IMR-90 (cell line): Measurements from ENCODE around the gene SPNS2. TPM values are rescaled to one million over a fixed set of nuclear protein-coding genes. Genes with fewer than 3 reads are reported as not detected.

Experiments used
- ATAC-seq: fragments of 200-7000 bp; cut with Tn5 transposase; 2 replicates; pipeline ENCODE4 v1.9.1; 2020; ENCODE audit warnings: low read depth, mild to moderate bottlenecking, moderate library complexity
- BruUV-seq: library from RNA; stranded (reverse); fragments of 400-500 nt; replicated peaks from 2 replicates; lab custom pipeline; 2021; lab: Mats Ljungman, UMichigan
- CTCF ChIA-PET: fragments of 300-600 bp; formaldehyde crosslinking; extraction: SDS; loops from one replicate; lab custom pipeline; 2021; ENCODE audit warnings: antibody characterized with exemption; lab: Yijun Ruan, JAX
- POLR2A ChIA-PET: fragments of 300-600 bp; sonication (Branson Sonifier 250); formaldehyde crosslinking; loops from one replicate; lab custom pipeline; 2022; ENCODE audit warnings: antibody characterized with exemption; ENCODE audit not compliant: unreplicated experiment; lab: Charles Lee
- DNase-seq: peaks from one replicate; pipeline ENCODE4 v3.0.0; 2013
- H2AFZ ChIP-seq: replicated peaks from 2 replicates; pipeline ENCODE3; 2013; ENCODE audit warnings: low read length, mild to moderate bottlenecking; ENCODE audit not compliant: poor library complexity
- H2AK5ac ChIP-seq: 2 replicates; pipeline ENCODE4 v1.6.1; 2013; ENCODE audit warnings: low read depth, low read length, inconsistent platforms
- H2AK9ac ChIP-seq: replicated peaks from 2 replicates; pipeline ENCODE3; 2013; ENCODE audit warnings: mild to moderate bottlenecking, low read depth, low read length, moderate library complexity; ENCODE audit not compliant: poor library complexity
- H2BK120ac ChIP-seq: 2 replicates; pipeline ENCODE4 v1.6.1; 2013; ENCODE audit warnings: low read depth, low read length, inconsistent platforms
- H2BK15ac ChIP-seq: 3 replicates; pipeline ENCODE4 v1.6.1; 2013; ENCODE audit warnings: low read depth, low read length, inconsistent platforms
- H2BK20ac ChIP-seq: 2 replicates; pipeline ENCODE4 v1.6.1; 2013; ENCODE audit warnings: low read depth, mild to moderate bottlenecking, inconsistent platforms, low read length, moderate library complexity
- H2BK5ac ChIP-seq: 2 replicates; pipeline ENCODE4 v1.6.1; 2013; ENCODE audit warnings: mild to moderate bottlenecking, low read depth, low read length, inconsistent platforms; ENCODE audit not compliant: poor library complexity, severe bottlenecking
- H3K14ac ChIP-seq: replicated peaks from 2 replicates; pipeline ENCODE4 v1.6.1; 2013; ENCODE audit warnings: low read depth, low read length, inconsistent platforms
- H3K18ac ChIP-seq: 2 replicates; pipeline ENCODE4 v1.6.1; 2013; ENCODE audit warnings: low read depth, low read length, control low read depth
- H3K23ac ChIP-seq: 2 replicates; pipeline ENCODE4 v1.6.1; 2013; ENCODE audit warnings: low read depth, low read length, inconsistent platforms
- H3K27ac ChIP-seq: 2 replicates; pipeline ENCODE4 v1.5.1; 2013; ENCODE audit warnings: mild to moderate bottlenecking, control low read depth, low read length; ENCODE audit not compliant: insufficient read depth
- H3K27me3 ChIP-seq: 2 replicates; pipeline ENCODE4 v1.6.1; 2013; ENCODE audit warnings: low read length; ENCODE audit not compliant: control insufficient read depth, insufficient read depth
- H3K36me3 ChIP-seq: 2 replicates; pipeline ENCODE4 v1.6.1; 2013; ENCODE audit warnings: low read length, mixed read lengths; ENCODE audit not compliant: control insufficient read depth, insufficient read depth
- H3K4ac ChIP-seq: 2 replicates; pipeline ENCODE4 v1.6.1; 2013; ENCODE audit warnings: low read depth, low read length, inconsistent platforms
- H3K4me1 ChIP-seq: 2 replicates; pipeline ENCODE4 v1.6.1; 2013; ENCODE audit warnings: low read length, mixed read lengths; ENCODE audit not compliant: control insufficient read depth, insufficient read depth
- H3K4me2 ChIP-seq: 2 replicates; pipeline ENCODE4 v1.6.1; 2013; ENCODE audit warnings: low read depth, mild to moderate bottlenecking, control low read depth, low read length, moderate library complexity
- H3K4me3 ChIP-seq: 2 replicates; pipeline ENCODE4 v1.5.1; 2013; ENCODE audit warnings: low read depth, mild to moderate bottlenecking, control low read depth, low read length, moderate library complexity; ENCODE audit not compliant: insufficient read depth
- H3K56ac ChIP-seq: 2 replicates; pipeline ENCODE4 v1.6.1; 2013; ENCODE audit warnings: low read length, inconsistent platforms; ENCODE audit not compliant: insufficient read depth; ENCODE audit errors: extremely low read depth
- H3K79me1 ChIP-seq, 2 experiments: 2 replicates each; pipeline ENCODE4 v1.6.1; 2013; ENCODE audit warnings: low read length in 2 of 2, inconsistent platforms in 1 of 2, low read depth in 1 of 2
- H3K9ac ChIP-seq: 2 replicates; pipeline ENCODE4 v1.6.1; 2013; ENCODE audit warnings: low read depth, low read length, control low read depth
- H3K9me1 ChIP-seq: 2 replicates; pipeline ENCODE4 v1.6.1; 2013; ENCODE audit warnings: low read length, inconsistent platforms; ENCODE audit not compliant: insufficient read depth
- H3K9me3 ChIP-seq: 2 replicates; pipeline ENCODE4 v1.6.1; 2013; ENCODE audit warnings: low read length; ENCODE audit not compliant: control insufficient read depth, insufficient read depth
- H4K20me1 ChIP-seq: 2 replicates; pipeline ENCODE4 v1.6.1; 2013; ENCODE audit warnings: low read length, inconsistent platforms; ENCODE audit not compliant: insufficient read depth
- H4K5ac ChIP-seq: 2 replicates; pipeline ENCODE4 v1.6.1; 2013; ENCODE audit warnings: mild to moderate bottlenecking, low read depth, low read length, control low read depth
- H4K8ac ChIP-seq, 2 experiments: 2 replicates each; pipeline ENCODE4 v1.6.1; 2013; ENCODE audit warnings: low read depth in 2 of 2, low read length in 2 of 2, control low read depth in 1 of 2, inconsistent platforms in 1 of 2
- H4K91ac ChIP-seq: 2 replicates; pipeline ENCODE4 v1.6.1; 2013; ENCODE audit warnings: low read depth, low read length, inconsistent platforms; ENCODE audit not compliant: insufficient read depth
- BHLHE40 ChIP-seq: fragments of 150-350 bp; IDR thresholded peaks from 2 replicates; pipeline ENCODE4 v1.6.1; 2016; ENCODE audit warnings: mild to moderate bottlenecking, low read depth, low read length
- CEBPB ChIP-seq: IDR thresholded peaks from 2 replicates; pipeline ENCODE4 v1.6.1; 2012; ENCODE audit warnings: low read depth, low read length, improper control_type of control experiment
- CHD1 ChIP-seq: IDR thresholded peaks from 2 replicates; pipeline ENCODE4 v1.6.1; 2012; ENCODE audit warnings: low read depth, low read length, improper control_type of control experiment
- FOS ChIP-seq: fragments of 150-350 bp; IDR thresholded peaks from 2 replicates; pipeline ENCODE4 v1.6.1; 2016; ENCODE audit warnings: low read depth, low read length
- MAFK ChIP-seq: IDR thresholded peaks from 2 replicates; pipeline ENCODE4 v1.6.1; 2012; ENCODE audit warnings: low read depth, low read length, improper control_type of control experiment
- MAZ ChIP-seq: IDR thresholded peaks from 2 replicates; pipeline ENCODE4 v1.6.1; 2012; ENCODE audit warnings: low read depth, mild to moderate bottlenecking, low read length, improper control_type of control experiment, moderate library complexity, borderline replicate concordance
- MXI1 ChIP-seq: IDR thresholded peaks from 2 replicates; pipeline ENCODE4 v1.6.1; 2012; ENCODE audit warnings: low read depth, mild to moderate bottlenecking, low read length, moderate library complexity, borderline replicate concordance
- NFE2L2 ChIP-seq: fragments of 150-350 bp; IDR thresholded peaks from 2 replicates; pipeline ENCODE4 v1.6.1; 2016; ENCODE audit warnings: low read depth, mild to moderate bottlenecking, low read length
- POLR2A ChIP-seq: IDR thresholded peaks from 2 replicates; pipeline ENCODE4 v1.6.1; 2012; ENCODE audit warnings: mild to moderate bottlenecking, low read depth, low read length
- RAD21 ChIP-seq: IDR thresholded peaks from 2 replicates; pipeline ENCODE4 v1.6.1; 2012; ENCODE audit warnings: low read length, improper control_type of control experiment
- RCOR1 ChIP-seq: IDR thresholded peaks from 2 replicates; pipeline ENCODE4 v1.6.1; 2012; ENCODE audit warnings: mild to moderate bottlenecking, low read length, improper control_type of control experiment; ENCODE audit not compliant: insufficient replicate concordance
- RFX5 ChIP-seq: IDR thresholded peaks from 2 replicates; pipeline ENCODE4 v1.8.0; 2012; ENCODE audit warnings: low read depth, mild to moderate bottlenecking, low read length, moderate library complexity
- SMC3 ChIP-seq: fragments of 150-350 bp; IDR thresholded peaks from 2 replicates; pipeline ENCODE4 v1.6.1; 2016; ENCODE audit warnings: low read depth, mild to moderate bottlenecking, antibody characterized with exemption, low read length, moderate library complexity
- WGBS, 2 experiments: methylation state at CpG; one replicate each; pipeline versions ENCODE4 v1.1.5 to v1.1.7; 2013; ENCODE audit warnings: missing lambda C conversion rate in 2 of 2; ENCODE audit not compliant: insufficient read length in 1 of 2; ENCODE audit errors: extremely low coverage in 2 of 2; 5-methylcytosine and 5-hydroxymethylcytosine counted together
- dilution Hi-C: fragments of 300-500 bp; cut with HindIII; formaldehyde crosslinking; loops from one replicate; pipeline ENCODE4 v1.14.3; 2018; ENCODE audit warnings: low sequenced_read_pairs; ENCODE audit not compliant: unreplicated experiment
- in situ Hi-C: fragments of 300-500 bp; cut with MboI; formaldehyde crosslinking; loops from 3 replicates; pipeline ENCODE4 v1.14.3; 2019; ENCODE audit warnings: low sequenced_read_pairs, inconsistent platforms, mixed read lengths
- intact Hi-C: fragments of 100-400 bp; cut with micrococcal nuclease; formaldehyde crosslinking; loops from 2 replicates; pipeline ENCODE4 v1.10.0; 2022
- polyA plus RNA-seq, 3 experiments: library from polyadenylated mRNA; depleted of rRNA; stranded (reverse); fragments of >200 nt; gene quantifications; 2 replicates each; pipeline ENCODE4 v1.2.3, GENCODE V29; 2012; ENCODE audit warnings: low replicate concordance in 1 of 3
- total RNA-seq: library from RNA; depleted of rRNA; stranded (reverse); fragments of >200 nt; gene quantifications from 2 replicates; pipeline ENCODE4 v1.2.3, GENCODE V29; 2012
- TF ChIP-seq, protein P1 (sequence below): fragments of 150-350 bp; IDR thresholded peaks from 2 replicates; pipeline ENCODE4 v1.6.1; 2017; ENCODE audit warnings: mild to moderate bottlenecking, antibody characterized with exemption, low read length, low read depth
- TF ChIP-seq, protein P2 (sequence below): conservative IDR thresholded peaks from 2 replicates; pipeline ENCODE4 v1.5.1; 2012; ENCODE audit warnings: mild to moderate bottlenecking, low read depth, low read length, improper control_type of control experiment
- TF ChIP-seq, protein P3 (sequence below): fragments of 150-350 bp; IDR thresholded peaks from 2 replicates; pipeline ENCODE4 v1.6.1; 2016; ENCODE audit warnings: low read depth, mild to moderate bottlenecking, low read length, moderate library complexity, borderline replicate concordance

SPNS2 gene
- total and polyA plus RNA-seq, 2 of the 4 experiments (the other 2 are of a cell fraction), result under 0.01 TPM; not detected in 1

DNA sequence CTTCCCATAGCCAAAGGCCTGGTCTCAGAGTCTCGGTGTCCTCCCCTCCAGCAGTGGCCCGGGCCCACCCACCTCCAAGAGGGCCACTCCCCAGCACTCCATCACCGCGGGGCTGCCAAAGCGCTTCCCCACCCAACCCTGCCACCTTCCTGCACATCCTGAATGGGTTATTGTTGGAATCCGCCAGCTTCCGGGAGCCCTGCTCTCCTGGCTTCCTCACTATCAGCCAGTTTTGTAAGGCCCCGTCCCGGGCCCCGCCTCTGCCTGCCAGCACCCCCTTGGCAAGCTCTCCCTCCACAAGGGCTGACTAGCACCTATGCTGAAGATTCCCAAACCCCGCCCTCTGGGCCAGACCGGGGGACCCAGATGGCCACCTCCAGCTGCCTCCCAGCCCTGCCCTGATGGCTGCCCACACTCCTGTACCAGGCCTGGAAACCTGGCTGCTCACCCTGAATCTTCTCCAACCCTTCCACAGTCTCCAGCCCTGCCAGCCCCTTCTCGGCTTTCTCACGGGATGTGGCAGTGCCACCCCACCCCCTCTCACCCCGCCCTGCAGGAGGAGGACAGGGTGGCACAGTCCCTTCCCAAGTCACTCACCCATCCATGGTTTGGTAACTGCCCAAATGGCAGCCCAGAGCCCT, 42.1 kb downstream of the SPNS2 start:
- DNase-seq (no peak), ATAC-seq (no peak)
- no peak overlapping the region for H3K4me2 ChIP-seq
- no peak overlapping the region for H2AK9ac ChIP-seq
- BruUV-seq, result no TSS peak
- 97% methylated on average over 6 of the region's 15 CpGs; no CpG with 5 or more reads in 1 of the 2 experiments for WGBS, 2 experiments
- H3K27me3 ChIP-seq, result no peaks in the 10 kb centered on the region
- no peak overlapping the region for H3K18ac ChIP-seq
- H3K4me1 ChIP-seq, result peaks cover 3% of the 10 kb centered on the region; the same call in 1 of the 2 replicates
- POLR2A ChIA-PET, result no interaction called here
- intact Hi-C loops, result no loop called here
- H3K4me3 ChIP-seq, result no peak overlapping the region
- H4K20me1 ChIP-seq, result peaks cover 15% of the 10 kb centered on the region
- H3K14ac ChIP-seq, result no peak overlapping the region
- no peaks in the 10 kb centered on the region for H3K9me1 ChIP-seq
- H2BK15ac ChIP-seq, result no peak overlapping the region
- H4K8ac ChIP-seq, result no peak overlapping the region
- TF ChIP-seq NFE2L2 (no peak), MAZ (no peak), SMC3 (no peak), POLR2A (no peak), FOS (no peak), CHD1 (no peak), RCOR1 (no peak), CEBPB (no peak), RAD21 (no peak), BHLHE40 (no peak), MAFK (no peak), RFX5 (no peak), MXI1 (no peak)
- TF ChIP-seq, protein P1, sequence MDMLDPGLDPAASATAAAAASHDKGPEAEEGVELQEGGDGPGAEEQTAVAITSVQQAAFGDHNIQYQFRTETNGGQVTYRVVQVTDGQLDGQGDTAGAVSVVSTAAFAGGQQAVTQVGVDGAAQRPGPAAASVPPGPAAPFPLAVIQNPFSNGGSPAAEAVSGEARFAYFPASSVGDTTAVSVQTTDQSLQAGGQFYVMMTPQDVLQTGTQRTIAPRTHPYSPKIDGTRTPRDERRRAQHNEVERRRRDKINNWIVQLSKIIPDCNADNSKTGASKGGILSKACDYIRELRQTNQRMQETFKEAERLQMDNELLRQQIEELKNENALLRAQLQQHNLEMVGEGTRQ, result no peak
- TF ChIP-seq, protein P2, sequence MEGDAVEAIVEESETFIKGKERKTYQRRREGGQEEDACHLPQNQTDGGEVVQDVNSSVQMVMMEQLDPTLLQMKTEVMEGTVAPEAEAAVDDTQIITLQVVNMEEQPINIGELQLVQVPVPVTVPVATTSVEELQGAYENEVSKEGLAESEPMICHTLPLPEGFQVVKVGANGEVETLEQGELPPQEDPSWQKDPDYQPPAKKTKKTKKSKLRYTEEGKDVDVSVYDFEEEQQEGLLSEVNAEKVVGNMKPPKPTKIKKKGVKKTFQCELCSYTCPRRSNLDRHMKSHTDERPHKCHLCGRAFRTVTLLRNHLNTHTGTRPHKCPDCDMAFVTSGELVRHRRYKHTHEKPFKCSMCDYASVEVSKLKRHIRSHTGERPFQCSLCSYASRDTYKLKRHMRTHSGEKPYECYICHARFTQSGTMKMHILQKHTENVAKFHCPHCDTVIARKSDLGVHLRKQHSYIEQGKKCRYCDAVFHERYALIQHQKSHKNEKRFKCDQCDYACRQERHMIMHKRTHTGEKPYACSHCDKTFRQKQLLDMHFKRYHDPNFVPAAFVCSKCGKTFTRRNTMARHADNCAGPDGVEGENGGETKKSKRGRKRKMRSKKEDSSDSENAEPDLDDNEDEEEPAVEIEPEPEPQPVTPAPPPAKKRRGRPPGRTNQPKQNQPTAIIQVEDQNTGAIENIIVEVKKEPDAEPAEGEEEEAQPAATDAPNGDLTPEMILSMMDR, result no peak
- TF ChIP-seq, protein P3, sequence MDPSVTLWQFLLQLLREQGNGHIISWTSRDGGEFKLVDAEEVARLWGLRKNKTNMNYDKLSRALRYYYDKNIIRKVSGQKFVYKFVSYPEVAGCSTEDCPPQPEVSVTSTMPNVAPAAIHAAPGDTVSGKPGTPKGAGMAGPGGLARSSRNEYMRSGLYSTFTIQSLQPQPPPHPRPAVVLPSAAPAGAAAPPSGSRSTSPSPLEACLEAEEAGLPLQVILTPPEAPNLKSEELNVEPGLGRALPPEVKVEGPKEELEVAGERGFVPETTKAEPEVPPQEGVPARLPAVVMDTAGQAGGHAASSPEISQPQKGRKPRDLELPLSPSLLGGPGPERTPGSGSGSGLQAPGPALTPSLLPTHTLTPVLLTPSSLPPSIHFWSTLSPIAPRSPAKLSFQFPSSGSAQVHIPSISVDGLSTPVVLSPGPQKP, result no peak
- no peaks in the 10 kb centered on the region; a peak in 1 of 4 replicates for H3K79me1 ChIP-seq
- no peak overlapping the region for H3K27ac ChIP-seq
- H3K9me3 ChIP-seq, result no peaks in the 10 kb centered on the region
- H2AFZ ChIP-seq, result no peak overlapping the region
- H3K4ac ChIP-seq, result no peak overlapping the region
- H2BK20ac ChIP-seq, result no peak overlapping the region
- no peak overlapping the region for H2AK5ac ChIP-seq
- no peak overlapping the region for H4K91ac ChIP-seq
- dilution Hi-C loops, result no loop called here
- no peak overlapping the region for H2BK5ac ChIP-seq
- H3K56ac ChIP-seq, result no peak overlapping the region
- no peak overlapping the region for H4K5ac ChIP-seq
- peaks cover 62% of the 10 kb centered on the region for H3K36me3 ChIP-seq
- no peak overlapping the region for H2BK120ac ChIP-seq
- H3K23ac ChIP-seq, result no peak overlapping the region
- CTCF ChIA-PET, result interaction anchor here (1.0 kb wide), 1 partner anchor 25 kb away, joined by 3 read pairs; no protein-coding TSS in a partner anchor
- in situ Hi-C loops, result no loop called here
- H3K9ac ChIP-seq, result no peak overlapping the region
